VCaP (cell line): ENCODE results near the gene FGD4.

Experiments used
- H3K27ac ChIP-seq: fragments of 450-650 bp; 2 replicates; pipeline ENCODE4 v1.5.1; 2017
- TF ChIP-seq, protein P1 (sequence below): fragments of 450-650 bp; conservative IDR thresholded peaks from 2 replicates; pipeline ENCODE4 v1.5.1; 2017; ENCODE audit warnings: mild to moderate bottlenecking, moderate library complexity

The FGD4 gene

DNA sequence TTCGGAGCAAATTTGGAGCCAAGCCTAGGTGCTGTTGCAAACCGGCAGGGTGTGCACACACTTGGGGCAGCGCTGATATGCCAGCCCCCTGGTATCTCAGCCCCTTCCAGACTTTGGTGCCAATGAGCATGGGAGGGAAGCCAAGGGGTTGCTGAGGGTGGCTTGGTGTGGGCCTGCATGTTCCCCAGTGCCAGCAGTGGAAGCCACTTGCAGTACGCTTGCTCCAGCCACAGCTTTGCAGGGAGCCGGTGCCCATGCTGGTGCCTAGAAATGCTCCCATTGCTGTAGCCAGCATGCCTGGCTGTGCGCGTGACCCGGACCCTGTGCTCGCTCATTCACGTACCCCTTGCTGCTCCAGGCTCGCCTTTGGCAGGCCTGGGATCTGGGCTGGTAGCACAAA, 212.6 kb downstream of the FGD4 start:
- TF ChIP-seq, protein P1, sequence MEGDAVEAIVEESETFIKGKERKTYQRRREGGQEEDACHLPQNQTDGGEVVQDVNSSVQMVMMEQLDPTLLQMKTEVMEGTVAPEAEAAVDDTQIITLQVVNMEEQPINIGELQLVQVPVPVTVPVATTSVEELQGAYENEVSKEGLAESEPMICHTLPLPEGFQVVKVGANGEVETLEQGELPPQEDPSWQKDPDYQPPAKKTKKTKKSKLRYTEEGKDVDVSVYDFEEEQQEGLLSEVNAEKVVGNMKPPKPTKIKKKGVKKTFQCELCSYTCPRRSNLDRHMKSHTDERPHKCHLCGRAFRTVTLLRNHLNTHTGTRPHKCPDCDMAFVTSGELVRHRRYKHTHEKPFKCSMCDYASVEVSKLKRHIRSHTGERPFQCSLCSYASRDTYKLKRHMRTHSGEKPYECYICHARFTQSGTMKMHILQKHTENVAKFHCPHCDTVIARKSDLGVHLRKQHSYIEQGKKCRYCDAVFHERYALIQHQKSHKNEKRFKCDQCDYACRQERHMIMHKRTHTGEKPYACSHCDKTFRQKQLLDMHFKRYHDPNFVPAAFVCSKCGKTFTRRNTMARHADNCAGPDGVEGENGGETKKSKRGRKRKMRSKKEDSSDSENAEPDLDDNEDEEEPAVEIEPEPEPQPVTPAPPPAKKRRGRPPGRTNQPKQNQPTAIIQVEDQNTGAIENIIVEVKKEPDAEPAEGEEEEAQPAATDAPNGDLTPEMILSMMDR, result no peak
- H3K27ac ChIP-seq, result no peak overlapping the region

GRCh38 chr12:32612658-32613614, 213.6 kb downstream of the FGD4 start:
- TF ChIP-seq, protein P1, result no peak

GRCh38 chr12:32615441-32615840, 216.1 kb downstream of the FGD4 start:
- no peak overlapping the region for H3K27ac ChIP-seq

More at GRCh38 chr12:32612658-32613614, 213.6 kb downstream of the FGD4 start:
- no peak overlapping the region for H3K27ac ChIP-seq

GRCh38 chr12:32617534-32617933, 218.2 kb downstream of the FGD4 start:
- TF ChIP-seq, protein P1, result no peak
- H3K27ac ChIP-seq, result no peak overlapping the region

More at GRCh38 chr12:32615441-32615840, 216.1 kb downstream of the FGD4 start:
- TF ChIP-seq, protein P1, result no peak

DNA sequence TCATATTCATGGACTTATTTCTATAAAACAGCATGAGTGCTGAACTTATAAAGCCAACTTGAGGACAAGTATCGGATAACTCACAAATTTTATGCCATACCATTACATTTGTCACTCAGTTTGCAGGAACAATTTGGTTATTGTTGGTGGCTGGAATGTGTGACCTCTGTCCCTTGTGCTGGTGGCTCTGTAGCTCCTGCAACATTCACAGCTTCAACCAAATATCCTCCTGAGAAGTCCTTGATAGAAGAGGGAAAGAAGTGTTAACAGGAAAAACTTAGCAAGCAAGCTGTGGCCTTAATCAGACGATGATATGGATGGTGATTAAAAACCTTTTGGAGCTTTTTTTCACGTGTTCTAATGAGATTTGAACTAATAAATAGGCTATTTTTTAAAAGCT, 218.8 kb downstream of the FGD4 start:
- no peak overlapping the region for H3K27ac ChIP-seq
- TF ChIP-seq, protein P1, result no peak

GRCh38 chr12:32627976-32628375, 228.6 kb downstream of the FGD4 start:
- TF ChIP-seq, protein P1, result no peak
- no peak overlapping the region for H3K27ac ChIP-seq

GRCh38 chr12:32641287-32641901, 242.0 kb downstream of the FGD4 start:
- TF ChIP-seq, protein P1, result no peak

More at GRCh38 chr12:32641287-32641901, 242.0 kb downstream of the FGD4 start:
- H3K27ac ChIP-seq, result no peak overlapping the region
